Measurements from ENCODE around the gene NDUFA3.

The NDUFA3 gene

GRCh38 chr19:54107876-54108490 is 5.3 kb downstream of the NDUFA3 start:
- DNase-seq (ENCODE audit: low read depth in 3 of 3, low spot score in 1 of 3), result no peak

- DNase-seq (ENCODE audit: low read depth in 3 of 3, low spot score in 1 of 3), result no peak
Measured at GRCh38 chr19:54108496-54108895, 5.8 kb downstream of the NDUFA3 start.

GRCh38 chr19:54109651-54110050 is 7.0 kb downstream of the NDUFA3 start:
- DNase-seq (ENCODE audit: low read depth in 3 of 3, low spot score in 1 of 3), result no peak

GRCh38 chr19:54114340-54115108 is 11.9 kb downstream of the NDUFA3 start:
- DNase-seq (ENCODE audit: low read depth in 3 of 3, low spot score in 1 of 3), result no peak

GRCh38 chr19:54115109-54116063 is 12.7 kb downstream of the NDUFA3 start, which contains the start of the genes PRPF31 and TFPT:
PRPF31 (plus strand) TSS chr19:54115754; CDS start chr19:54118279, 2,525 bp downstream.
TFPT (minus strand) TSS chr19:54115657; CDS start chr19:54115269, 388 bp downstream.
- peak; percentile 85 to 90 (median 88) for DNase-seq (ENCODE audit: low read depth in 3 of 3, low spot score in 1 of 3)

GRCh38 chr19:54121259-54121658 is 18.6 kb downstream of the NDUFA3 start:
- no peak for DNase-seq (ENCODE audit: low read depth in 3 of 3, low spot score in 1 of 3)

GRCh38 chr19:54123682-54124081 is 21.0 kb downstream of the NDUFA3 start:
- no peak for DNase-seq (ENCODE audit: low read depth in 3 of 3, low spot score in 1 of 3)

- no peak for DNase-seq (ENCODE audit: low read depth in 3 of 3, low spot score in 1 of 3)
Measured at GRCh38 chr19:54124393-54124792, 21.7 kb downstream of the NDUFA3 start.

GRCh38 chr19:54125713-54126112 is 23.1 kb downstream of the NDUFA3 start:
- DNase-seq (ENCODE audit: low read depth in 3 of 3, low spot score in 1 of 3), result no peak

GRCh38 chr19:54127688-54128440 is 25.2 kb downstream of the NDUFA3 start:
- no peak for DNase-seq (ENCODE audit: low read depth in 3 of 3, low spot score in 1 of 3)

- DNase-seq (ENCODE audit: low read depth in 3 of 3, low spot score in 1 of 3), result no peak
Measured at GRCh38 chr19:54128441-54128725, 25.7 kb downstream of the NDUFA3 start.

- no peak for DNase-seq (ENCODE audit: low read depth in 3 of 3, low spot score in 1 of 3)
Measured at GRCh38 chr19:54128796-54129616, 26.4 kb downstream of the NDUFA3 start.

GRCh38 chr19:54129617-54129996 is 27.0 kb downstream of the NDUFA3 start:
- DNase-seq (ENCODE audit: low read depth in 3 of 3, low spot score in 1 of 3), result no peak

GRCh38 chr19:54133312-54133956 is 30.8 kb downstream of the NDUFA3 start:
- DNase-seq (ENCODE audit: low read depth in 3 of 3, low spot score in 1 of 3), result no peak

GRCh38 chr19:54133957-54134590 is 31.4 kb downstream of the NDUFA3 start:
- DNase-seq (ENCODE audit: low read depth in 3 of 3, low spot score in 1 of 3), result no peak

- no peak for DNase-seq (ENCODE audit: low read depth in 3 of 3, low spot score in 1 of 3)
Measured at GRCh38 chr19:54136086-54136863, 33.6 kb downstream of the NDUFA3 start.

- peak; percentile 91 to 99 (median 98) for DNase-seq (ENCODE audit: low read depth in 3 of 3, low spot score in 1 of 3)
Measured at GRCh38 chr19:54136864-54137698, 34.4 kb downstream of the NDUFA3 start.

Data from stimulated activated CD4-positive, alpha-beta T cell treated with anti-CD3 and anti-CD28 coated beads, TNF-alpha, amount 100 ng/mL, for 1 hour (primary cell).